GM18508 (cell line): Measurements from ENCODE around the gene ZNF738.

Experiments used
- ATAC-seq: cut with Tn5 transposase; IDR thresholded peaks from one replicate; pipeline ENCODE4 v1.9.1; 2021; ENCODE audit warnings: moderate number of reproducible peaks; ENCODE audit not compliant: insufficient read depth, unreplicated experiment

Gene ZNF738

DNA sequence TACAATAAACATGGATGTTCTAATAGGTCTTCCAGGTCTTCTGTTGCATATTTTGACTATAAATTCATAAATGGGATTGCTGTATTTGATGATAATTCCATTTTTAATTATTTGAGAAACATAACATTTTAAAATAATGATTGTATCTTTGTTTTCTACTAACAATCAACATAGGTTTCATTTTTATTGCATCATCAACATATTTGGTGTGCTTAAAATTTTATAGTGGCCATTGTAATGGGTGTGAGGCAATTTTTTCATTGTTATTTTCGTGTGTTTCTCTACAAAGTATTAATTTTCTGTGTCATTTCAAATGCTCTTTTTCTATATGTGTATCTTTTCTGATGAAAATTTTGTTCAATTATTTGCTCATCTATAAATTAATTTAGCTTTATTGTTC, 51.4 kb downstream of the ZNF738 start:
- no peak for ATAC-seq

GRCh38 chr19:21422244-21422643, 63.4 kb downstream of the ZNF738 start:
- ATAC-seq: no peak

DNA sequence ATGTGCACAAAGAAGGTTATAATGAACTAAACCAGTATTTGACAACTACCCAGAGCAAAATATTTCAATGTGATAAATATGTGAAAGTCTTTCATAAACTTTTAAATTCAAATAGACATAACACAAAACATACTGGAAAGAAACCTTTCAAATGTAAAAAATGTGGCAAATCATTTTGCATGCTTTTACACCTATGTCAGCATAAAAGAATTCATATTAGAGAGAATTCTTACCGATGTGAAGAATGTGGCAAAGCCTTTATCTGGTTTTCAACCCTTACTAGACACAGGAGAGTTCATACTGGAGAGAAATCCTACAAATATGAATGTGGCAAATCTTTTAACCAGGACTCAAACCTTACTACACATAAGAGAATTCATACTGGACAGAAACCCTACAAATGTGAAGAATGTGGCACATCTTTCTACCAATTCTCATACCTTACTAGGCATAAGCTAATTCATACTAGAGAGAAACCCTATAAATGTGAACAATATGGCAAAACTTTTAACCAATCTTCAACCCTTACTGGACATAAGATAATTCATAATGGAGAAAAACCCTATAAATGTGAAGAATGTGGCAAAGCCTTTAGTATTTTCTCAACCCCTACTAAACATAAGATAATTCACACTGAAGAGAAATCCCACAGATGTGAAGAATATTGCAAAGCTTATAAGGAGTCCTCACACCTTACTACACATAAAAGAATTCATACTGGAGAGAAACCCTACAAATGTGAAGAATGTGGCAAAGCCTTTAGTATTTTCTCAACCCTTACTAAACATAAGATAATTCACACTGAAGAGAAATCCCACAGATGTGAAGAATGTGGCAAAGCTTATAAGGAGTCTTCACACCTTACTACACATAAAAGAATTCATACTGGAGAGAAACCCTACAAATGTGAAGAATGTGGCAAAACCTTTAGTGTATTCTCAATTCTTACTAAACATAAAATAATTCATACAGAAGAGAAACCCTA, 64.5 kb downstream of the ZNF738 start:
- no peak for ATAC-seq
